PC-9 (cell line): ENCODE data around the gene SLC25A53.

Experiments used
- CTCF ChIP-seq: fragments of 200-600 bp; sonication (generic); conservative IDR thresholded peaks from 2 replicates; pipeline ENCODE4 v1.6.1; 2017; ENCODE audit warnings: mixed run types, antibody characterized with exemption, mild to moderate bottlenecking, moderate library complexity
- EZH2 ChIP-seq: fragments of 200-600 bp; sonication (generic); IDR thresholded peaks from 2 replicates; pipeline ENCODE4 v1.8.0; 2017; ENCODE audit warnings: antibody characterized with exemption, low read depth

GRCh38 chrX:104108955-104109354 is 47.9 kb downstream of the SLC25A53 start:
- TF ChIP-seq CTCF (no peak), EZH2 (no peak)
